Stimulated activated CD4-positive, alpha-beta T cell treated with anti-CD3 and anti-CD28 coated beads, Interleukin-12 subunit alpha, Interleukin-12 subunit beta, amount 100 ng/mL, for 24 hours (primary cell): ENCODE results near the gene JMJD7.

Source experiments
- DNase-seq, 2 experiments: peaks; one replicate each; pipeline ENCODE4 v3.0.0-alpha.2; 2020; ENCODE audit warnings: low read depth in 2 of 2

JMJD7 gene

DNA sequence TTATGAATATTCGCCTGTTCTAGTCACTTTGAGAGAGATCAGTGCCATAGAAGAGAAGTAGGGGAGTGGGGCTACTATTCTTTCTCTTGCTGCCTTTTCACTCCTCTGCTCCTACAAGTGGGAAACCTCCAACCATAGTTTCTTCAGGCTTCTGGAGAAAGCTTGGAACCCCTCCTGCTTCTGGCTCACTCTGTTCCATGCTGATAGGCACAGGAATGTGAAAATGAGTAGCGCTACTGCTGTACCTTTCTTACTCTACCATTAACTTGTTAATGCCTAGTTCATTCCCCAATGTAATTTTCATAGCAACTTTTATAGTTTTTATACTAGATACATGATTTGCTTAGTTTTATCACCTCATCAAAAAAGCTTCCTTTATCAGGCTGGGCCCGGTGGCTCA, 26.7 kb upstream of the JMJD7 start:
- DNase-seq = no peak

DNA sequence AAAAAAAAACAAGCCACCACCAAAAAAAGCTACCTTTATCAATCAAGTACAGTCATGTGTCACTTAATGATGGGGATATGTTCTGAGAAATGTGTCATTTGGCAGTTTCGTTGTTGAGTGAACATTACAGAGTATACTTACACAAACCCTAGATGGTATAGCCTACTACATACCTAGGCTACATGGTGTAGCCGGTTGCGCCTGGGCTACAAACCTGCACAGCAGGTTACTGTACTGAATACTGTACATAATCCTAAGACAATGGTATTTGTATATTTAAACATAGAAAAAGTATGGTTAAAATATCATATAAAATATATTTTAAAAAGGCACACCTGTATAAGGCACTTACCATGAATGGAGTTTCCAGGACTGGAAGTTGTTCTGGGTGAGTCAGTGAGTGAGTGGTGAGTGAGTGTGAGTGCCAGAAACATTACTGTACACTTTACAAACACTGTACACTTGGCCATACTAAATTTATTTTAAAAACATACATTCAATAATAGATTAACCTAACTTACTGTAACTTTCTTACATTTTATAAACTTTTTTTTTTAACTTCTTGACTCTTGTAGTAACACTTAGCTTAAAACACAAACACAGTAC, 25.9 kb upstream of the JMJD7 start:
- DNase-seq = no peak

DNA sequence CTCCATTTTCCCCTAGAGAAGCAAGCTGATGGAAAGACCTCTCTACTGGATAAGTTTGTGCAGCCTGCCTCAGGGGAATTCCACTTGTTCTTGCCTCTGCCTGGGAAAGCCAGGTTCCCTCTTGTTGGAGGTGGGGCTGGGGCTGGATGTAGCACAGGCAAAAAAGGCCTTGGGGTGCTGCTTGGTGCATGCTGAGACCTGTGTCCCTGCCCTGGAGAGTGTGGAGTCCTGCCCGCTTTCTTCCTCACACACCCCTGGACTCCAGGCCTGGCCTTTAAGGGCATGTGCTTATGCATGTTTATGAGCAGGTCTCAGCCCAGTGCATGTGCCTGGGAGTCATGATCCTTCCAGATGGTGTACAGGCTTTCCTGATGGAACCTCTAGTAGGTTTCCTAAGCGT, 23.5 kb upstream of the JMJD7 start:
- no peak for DNase-seq

DNA sequence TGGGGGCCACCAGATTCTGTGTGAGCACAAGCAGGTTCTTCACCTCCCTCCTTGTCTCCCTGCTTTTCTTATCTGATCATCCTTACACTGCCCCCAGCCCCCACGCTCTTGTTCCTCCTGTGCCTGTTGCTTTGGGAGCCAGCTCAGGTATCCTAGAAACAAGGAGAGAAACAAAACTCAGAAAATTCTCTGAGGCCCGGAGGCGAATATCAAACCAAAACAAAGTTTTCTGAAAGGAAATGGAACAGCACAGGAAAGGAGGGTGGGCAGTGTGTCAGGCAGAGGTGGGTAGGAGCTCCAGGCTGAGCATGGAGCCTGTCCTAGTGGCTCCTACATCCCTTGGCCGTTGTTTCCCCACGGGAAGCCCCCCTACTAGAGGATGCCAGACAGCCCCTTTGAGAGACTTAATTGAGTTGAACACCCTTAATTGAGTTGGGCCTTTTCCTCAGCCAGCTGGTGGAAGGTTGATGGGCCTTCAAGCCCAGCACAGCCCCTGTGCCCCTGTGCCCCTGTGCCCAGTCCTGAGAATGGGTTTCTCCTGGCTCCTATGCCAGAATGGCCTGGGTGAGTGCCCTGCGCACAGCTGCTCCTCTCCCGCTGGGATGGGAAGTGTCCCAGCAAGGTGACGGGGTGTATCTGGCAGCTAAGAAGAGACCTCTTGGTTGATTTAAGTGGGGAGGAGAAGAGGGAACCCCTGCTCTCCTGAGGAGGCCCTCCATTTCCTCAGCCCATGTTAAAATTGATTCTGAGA, 22.8 kb upstream of the JMJD7 start:
- no peak for DNase-seq

DNA sequence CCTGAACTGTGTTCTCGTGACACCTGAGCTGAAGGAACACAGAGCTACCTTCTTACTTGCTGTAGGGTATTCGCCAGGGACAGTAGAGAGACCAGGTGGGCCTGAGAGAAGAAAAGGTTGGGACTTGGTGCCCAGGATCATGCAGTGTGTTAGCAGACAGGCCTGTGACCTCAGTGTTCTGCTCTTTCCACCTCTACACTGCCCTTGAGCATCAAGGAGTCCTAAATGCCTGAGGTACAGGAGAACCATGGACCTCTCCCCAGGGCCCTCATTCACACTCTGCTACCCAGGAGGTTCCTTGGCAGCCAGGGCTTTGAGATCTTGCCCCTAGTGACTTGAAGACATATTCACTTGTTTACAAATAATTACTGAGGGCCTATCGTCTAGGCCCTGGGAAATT, 22.2 kb upstream of the JMJD7 start:
- DNase-seq = no peak

DNA sequence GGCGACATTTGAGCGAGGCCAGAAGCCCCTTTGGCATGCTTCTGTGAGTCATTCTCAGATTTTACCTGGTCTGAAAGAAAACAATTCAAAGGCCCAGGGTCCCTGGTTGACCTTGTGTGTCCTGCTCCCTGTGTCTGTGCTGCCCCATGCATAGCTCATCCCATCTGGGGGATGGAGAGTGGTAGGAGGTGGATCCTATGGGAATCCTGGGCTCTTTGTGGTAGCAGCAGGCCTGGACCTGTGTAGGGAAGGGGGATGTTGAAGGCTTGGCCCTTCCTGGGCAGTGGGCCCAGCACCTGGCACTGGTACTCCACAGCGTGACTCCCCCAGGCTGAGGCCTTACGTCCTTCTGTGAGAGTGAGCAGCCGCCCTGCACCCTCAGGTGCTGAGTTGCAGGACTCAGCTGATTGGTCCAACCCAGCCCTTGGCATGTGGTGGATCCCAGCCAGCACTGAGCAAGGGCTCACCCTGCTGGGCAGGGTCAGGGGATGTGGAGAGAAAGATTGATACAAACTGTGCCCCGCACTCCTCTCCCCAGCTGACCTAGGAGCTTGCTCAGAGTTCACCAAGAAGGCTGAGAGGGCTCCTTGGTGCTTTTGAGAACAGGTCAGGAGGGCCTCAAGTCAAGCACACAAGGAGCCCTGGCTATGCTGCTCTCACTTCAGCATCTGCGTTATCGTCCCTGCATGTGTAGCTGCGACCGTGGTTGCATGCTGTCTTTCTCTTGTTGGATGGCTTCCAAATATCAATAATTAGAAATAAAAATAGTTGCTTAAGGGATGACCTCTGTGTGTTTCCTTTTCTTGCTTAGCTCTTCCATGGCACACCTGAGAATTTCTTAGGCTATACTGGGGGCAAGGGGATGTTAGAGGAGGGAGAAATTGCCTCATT, 21.4 kb upstream of the JMJD7 start:
- DNase-seq = no peak

DNA sequence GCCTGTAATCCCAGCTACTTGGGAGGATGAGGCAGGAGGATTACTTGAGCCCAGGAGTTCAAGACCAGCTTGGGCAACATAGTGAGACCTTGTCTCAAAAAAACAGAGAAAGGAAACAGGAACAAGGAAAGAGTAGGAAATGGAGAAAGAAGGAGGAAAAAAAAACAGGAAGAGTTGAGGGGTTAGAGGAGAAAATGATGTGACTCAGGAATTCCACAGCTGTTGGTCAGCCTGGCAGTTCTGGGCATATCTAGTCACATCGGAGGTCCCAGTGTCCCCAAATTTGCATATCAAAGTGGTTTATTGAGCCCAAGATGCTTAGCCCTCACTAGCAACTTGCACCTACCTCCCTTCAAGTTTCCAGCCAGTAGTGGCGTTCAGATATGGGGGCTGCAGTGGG, 18.8 kb upstream of the JMJD7 start:
- DNase-seq = no peak

DNA sequence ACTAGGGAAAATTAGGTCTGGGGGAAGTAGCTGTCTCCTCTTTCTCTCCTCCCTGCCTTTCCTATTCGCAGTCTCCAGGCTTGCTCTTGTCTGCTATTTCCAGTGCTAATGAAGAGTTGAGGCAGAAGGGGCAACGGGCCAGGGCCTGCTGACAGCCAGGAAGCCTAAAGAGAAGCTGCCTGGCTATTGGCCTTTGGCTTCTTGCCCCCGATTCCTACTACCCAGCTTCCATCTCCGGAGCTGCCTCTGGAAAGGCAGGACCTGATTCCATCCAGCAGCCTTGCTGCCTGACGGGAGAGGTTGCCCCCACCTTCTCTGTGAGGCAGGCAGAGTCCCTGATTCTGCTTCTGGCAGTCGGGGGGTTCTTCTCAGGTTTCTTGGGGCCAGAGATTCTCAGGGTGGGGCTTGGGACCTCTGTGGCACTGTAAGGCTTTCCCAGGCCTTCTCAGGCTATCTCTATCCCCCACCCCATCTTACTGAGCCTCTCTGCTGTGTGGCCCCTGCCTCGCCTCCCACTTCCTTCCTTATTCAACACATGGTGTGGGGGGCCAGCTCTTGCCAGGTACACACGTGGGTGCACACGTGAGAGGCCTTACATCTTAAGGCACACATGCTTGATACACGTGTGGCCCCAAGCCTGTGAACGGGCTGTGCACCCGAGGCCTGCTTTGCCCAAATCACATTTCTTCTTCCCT, 18.2 kb upstream of the JMJD7 start:
- DNase-seq = no peak

DNA sequence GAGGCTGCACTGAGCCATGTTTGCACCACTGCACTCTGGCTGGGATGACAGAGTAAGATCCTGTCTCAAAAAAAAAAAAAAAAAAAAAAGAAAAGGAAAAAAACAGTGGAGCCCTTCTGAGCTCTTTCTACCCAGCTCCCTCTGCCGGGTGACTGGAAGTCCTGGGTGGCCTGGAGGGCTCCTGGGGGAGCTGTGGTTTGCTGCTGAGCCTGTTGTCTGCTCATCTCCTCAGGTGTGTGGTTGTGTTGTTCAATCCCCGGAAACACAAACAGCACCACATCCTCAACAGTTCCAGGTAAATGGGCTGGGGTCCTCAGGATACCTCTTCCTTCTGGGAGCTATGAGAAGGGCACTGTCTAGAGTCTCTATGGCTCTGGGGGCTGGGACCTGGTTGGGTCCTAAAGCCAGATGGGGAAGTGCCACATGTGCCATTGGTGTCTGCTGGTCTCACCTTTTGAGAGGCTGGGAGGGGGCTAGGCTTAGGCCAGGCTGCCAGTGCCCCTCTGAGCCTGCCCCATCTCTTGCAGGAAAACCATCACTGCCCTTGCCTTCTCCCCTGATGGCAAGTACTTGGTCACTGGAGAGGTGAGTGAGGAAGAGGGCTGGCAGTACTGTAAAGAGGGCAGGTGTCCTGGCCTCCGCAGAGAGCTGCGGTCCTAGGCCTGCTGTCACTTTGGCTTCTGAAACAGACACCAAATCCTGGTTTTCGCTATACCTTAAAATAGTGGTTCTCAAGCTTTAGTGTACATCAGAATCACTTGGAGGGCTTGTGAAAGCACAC, 17.1 kb upstream of the JMJD7 start:
- no peak for DNase-seq

DNA sequence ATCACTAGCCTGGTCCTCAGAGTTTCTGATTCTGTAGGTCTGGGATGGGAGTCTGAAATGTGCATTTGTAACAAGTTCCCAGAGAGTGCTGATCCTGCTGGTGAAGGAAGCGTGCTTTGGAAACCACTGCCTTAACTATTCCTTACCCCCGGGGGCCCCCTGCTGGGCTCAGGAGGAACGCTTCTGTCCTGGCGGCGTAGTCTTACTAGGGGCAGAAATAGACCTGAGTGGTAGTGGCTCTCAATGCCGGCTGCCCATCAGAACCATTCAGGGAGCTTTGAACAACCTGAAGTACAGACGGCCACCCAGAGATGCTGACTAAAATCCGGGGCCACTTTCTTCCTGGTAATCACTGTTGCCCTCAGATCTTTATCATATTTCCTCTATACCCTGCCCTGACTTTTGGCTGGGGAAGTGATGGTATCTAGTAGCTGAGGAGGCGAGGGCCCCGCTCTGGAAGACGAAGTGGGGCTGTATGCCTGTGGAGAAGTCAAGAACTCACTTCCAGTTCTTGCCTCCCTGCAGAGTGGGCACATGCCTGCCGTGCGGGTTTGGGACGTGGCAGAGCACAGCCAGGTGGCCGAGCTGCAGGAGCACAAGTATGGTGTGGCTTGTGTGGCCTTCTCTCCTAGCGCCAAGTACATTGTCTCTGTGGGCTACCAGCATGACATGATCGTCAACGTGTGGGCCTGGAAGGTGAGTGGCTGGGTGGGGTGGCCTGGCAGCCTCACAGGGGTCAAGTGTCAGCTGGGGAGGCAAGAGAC, 16.3 kb upstream of the JMJD7 start:
- DNase-seq = peak; percentile 46 to 73

DNA sequence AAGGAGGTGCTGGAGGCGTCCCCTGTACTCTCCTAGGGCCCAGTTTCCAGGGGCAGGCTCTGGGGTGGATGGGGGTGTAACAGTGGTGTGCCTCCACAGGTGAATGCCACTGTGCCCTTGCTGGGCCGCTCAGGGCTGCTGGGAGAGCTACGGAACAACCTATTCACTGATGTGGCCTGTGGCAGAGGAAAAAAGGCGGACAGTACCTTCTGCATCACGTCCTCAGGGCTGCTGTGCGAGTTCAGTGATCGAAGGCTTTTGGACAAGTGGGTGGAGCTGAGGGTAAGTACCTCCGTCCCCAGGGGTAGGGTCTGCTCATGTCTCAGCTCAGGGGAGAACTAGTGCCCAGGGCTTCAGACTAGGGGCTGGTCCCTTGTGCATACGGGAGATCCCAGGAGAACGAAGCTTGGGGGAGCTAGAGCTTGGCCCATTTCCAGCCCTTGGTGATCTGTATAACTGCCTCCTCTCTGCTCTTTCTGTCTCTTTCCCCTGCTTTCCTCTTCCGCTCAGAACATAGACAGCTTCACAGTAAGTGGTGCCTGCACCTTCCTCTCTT, 15.0 kb upstream of the JMJD7 start:
- no peak for DNase-seq

DNA sequence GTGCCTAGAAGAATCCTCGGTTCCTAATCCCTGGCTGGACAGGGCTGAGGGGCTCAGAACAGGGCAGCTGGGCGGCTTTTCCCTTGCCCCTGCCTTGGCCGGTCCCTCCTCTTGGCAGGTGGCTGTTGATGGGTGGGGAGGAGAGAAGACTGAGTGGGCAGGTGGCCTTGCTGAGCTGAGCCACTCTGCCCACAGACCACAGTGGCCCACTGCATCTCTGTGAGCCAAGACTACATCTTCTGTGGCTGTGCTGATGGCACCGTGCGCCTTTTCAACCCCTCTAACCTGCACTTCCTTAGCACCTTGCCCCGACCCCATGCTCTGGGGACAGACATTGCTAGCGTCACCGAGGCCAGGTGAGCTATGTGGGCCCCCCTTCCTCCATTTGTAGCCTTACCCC, 14.5 kb upstream of the JMJD7 start:
- DNase-seq = no peak

DNA sequence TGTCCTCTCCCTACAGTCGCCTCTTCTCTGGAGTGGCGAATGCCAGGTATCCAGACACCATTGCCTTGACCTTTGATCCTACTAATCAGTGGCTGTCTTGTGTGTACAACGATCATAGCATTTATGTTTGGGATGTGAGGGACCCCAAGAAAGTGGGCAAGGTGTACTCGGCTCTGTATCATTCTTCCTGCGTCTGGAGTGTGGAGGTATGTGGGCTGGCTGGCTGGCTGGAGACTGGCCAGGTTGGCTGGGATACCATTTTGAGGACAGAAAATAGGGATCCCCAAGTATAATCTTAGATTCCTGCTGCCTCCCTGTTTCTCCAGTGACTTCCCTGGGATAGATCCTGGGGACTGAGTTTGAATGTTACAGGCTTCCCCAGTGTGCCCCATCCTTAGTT, 13.4 kb upstream of the JMJD7 start:
- DNase-seq = no peak

DNA sequence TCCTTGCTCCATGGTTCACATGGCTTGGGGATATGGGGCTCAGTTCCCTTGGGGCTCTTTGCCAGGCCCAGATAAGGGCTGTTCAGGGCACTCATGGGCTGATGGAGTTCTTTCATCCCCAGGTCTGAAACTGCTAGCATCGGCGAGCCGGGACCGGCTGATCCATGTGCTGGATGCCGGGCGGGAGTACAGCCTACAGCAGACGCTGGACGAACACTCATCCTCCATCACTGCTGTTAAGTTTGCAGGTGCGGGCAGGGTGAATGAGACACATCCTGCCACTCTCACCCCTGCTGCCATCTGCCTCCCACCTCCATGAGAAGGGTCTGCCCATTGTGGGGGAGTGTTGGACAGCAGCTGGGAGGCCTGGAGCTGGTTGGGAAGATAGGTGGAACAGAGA, 11.1 kb upstream of the JMJD7 start:
- DNase-seq = no peak

DNA sequence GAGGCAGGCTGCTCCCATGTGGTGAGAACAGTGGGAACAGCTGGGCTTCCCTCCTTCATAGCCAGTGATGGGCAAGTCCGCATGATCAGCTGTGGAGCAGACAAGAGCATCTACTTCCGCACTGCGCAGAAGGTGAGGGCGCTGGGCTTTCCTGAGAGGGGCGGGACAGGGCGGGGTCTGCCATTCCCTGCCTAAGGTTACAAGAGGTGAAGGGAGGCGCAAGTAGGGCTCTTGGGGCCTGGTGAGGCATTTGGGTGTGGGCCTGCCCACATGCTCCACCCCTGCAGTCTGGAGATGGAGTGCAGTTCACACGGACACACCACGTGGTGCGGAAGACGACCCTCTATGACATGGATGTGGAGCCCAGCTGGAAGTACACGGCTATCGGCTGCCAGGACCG, 10.6 kb upstream of the JMJD7 start:
- no peak for DNase-seq

DNA sequence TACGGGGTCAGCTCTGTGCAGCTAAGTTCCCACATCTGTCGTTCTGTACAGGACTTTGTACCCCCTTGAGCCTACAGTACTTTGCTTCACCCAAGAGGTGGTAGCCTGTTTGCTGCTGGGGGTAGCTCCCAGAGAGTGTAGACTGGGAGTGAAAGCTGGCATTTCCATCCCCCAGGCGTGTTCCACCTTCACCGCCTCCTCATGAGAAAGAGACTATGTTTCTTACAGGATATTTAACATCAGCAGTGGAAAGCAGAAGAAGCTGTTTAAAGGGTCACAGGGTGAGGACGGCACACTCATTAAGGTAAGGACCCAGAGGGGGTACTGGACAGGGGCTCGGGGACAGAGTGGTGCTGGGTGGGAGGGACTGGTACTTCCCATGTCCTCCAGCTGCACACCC, 10.1 kb upstream of the JMJD7 start:
- DNase-seq = no peak

DNA sequence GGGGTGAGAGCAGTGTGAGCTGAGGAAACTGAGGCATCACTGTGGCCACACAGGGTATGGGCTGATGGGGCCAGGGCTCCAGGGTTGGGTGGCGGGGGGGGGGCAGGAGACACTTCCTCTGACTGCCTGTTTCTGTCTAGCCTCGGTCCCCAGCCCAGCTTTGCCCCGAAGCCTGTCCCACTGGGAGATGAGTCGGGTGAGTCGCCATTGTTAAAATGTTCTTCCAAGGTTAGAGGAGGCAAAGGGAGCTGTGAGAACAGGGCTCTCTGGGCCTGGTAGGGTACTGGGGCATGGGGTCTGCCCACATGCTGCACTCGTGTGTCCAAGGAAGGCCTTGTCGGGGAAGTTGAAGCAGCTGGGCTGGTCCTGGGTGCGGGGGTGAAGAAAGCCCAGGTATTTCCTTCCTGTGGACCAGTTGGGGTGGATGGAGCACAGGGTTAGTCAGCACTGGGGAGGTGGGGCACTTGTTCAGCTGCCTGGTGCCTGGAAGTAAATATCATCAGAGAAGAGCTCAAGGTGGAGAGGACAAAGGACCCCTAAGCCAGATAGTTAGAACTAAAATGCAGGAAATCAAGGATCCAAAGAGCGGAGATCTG, 8.3 kb upstream of the JMJD7 start:
- DNase-seq = no peak

DNA sequence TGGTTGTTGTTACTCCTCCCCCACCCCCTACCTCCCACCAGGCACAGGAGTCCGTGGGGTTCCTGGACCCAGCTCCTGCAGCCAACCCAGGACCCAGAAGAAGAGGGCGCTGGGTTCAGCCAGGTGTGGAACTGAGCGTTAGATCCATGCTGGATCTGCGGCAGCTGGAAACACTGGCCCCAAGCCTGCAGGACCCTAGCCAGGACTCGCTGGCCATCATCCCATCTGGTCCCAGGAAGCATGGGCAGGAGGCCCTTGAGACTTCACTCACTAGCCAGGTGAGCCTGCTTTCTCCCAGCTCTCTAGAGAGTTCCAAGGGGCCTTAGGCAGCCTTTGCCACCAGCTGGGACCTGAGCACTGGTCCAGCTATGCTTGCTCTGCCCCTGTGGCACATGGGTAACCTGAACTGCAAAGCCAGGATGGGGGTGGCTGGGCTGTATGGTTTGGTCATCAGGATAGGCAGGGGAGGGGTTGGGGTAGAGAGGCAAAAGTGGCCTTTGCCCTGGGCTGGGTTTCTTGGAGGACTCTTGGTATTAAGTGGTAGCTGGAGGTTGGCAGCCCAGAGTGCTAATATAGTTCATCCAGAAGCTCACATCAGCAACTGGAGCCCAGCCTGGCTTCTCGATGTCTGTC, 7.0 kb upstream of the JMJD7 start:
- no peak for DNase-seq

DNA sequence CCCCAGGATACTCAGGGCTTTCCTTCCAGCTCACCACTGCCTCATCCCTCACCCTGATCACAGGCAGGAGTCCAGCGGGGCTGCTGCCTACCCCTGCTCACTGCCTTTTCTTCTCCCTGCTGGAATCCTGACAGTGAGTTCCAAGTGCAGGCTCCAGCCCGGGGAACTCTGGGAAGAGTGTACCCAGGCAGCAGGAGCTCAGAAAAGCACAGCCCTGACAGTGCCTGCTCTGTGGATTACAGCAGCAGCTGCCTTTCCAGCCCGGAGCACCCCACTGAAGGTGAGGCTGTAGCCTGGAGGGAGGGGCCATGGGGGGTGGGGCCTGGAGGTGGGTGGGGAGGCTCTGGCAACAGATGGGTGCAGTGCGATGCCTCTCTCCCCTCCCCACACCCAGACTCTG, 6.1 kb upstream of the JMJD7 start:
- DNase-seq = no peak

DNA sequence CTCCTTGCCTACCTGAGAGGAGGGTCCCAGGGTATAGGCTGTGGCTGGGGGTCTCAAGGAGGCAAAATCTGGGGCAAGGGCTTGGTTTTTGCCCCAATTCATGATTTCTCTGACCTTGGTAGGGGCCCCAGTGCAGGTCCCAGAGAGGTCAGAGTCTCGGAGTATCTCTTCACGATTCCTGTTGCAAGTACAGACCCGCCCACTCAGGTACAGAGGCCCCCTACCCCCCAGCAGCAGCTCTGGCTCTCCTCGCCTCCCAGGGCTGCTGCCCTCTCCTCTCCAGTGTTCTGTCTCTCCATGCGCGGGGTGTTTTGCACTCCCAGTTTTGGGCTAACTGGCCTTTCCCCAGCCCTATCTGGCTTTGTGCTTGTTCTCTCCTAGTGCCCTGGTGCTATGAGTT, 5.4 kb upstream of the JMJD7 start:
- DNase-seq = no peak
